ENCODE measurements around the gene ABHD12B. TPM values are rescaled to one million over a fixed set of nuclear protein-coding genes. Genes with fewer than 3 reads are reported as not detected.
A peak's percentile ranks its signal among the peaks of the same experiment; 100 is the strongest.

ABHD12B gene
- polyA plus RNA-seq, 3 donors: 0.45 to 0.54 TPM; not detected in 1

DNA sequence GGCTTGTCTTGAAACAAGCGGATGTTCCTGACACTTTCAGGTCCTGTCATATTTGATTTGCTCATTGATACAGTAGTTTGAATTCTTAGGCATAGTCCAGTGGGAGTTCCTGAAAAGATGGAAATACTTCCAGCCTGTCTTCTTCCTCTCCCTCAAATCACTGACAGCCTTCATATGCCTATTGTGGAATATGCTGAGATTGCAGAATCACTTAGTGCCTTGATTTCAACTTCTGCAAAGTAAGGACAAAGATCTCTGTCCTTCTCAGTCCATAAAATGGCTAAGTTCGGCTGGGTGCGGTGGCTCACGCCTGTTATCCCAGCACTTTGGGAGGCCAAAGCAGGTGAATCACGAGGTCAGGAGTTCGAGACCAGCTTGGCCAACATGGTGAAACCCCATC, 79.2 kb downstream of the ABHD12B start:
- Histone ChIP-seq H3K79me2 (ENCODE audit: insufficient read depth, low read length) (no peaks in the 10 kb centered on the region), H3K4me2 (replicated peaks; ENCODE audit: extremely low read depth, low read length, poor library complexity, severe bottlenecking) (no peak overlapping the region), H3K4me3 (replicated peaks in 1 of 3; ENCODE audit: low read depth in 2 of 3, low read length in 3 of 3) (no peak overlapping the region), H3K9ac (ENCODE audit: insufficient read depth, low read length, poor library complexity, severe bottlenecking) (no peak overlapping the region), H3K4me1 (ENCODE audit: control insufficient read depth in 1 of 2, insufficient read depth in 2 of 2, low read length in 2 of 2) (peaks cover 29% of the 10 kb centered on the region in 2 donors), H3K9me3 (replicated peaks in 1 of 2; ENCODE audit: control insufficient read depth in 1 of 2, insufficient read depth in 1 of 2, low read length in 2 of 2) (no peaks in the 10 kb centered on the region), H3K27ac (ENCODE audit: low read depth in 1 of 2, low read length in 2 of 2) (no peak overlapping the region), H3K36me3 (replicated peaks in 1 of 2; ENCODE audit: control insufficient read depth in 1 of 2, insufficient read depth in 2 of 2, low read length in 2 of 2) (no peaks in the 10 kb centered on the region), H2AFZ (ENCODE audit: insufficient read depth, low read depth, low read length, poor library complexity, severe bottlenecking) (no peak overlapping the region), H3K27me3 (ENCODE audit: control insufficient read depth in 2 of 2, insufficient read depth in 2 of 2, low read length in 2 of 2) (no peaks in the 10 kb centered on the region), H4K20me1 (ENCODE audit: insufficient read depth, low read length) (no peaks in the 10 kb centered on the region)
- H3K9me3 Mint-ChIP-seq: peaks cover 0 to 4% (median 0%) of the 10 kb centered on the region in 7 donors
- peaks cover 31% of the 10 kb centered on the region for H3K4me1 Mint-ChIP-seq
- H3K4me3 Mint-ChIP-seq: no peak overlapping the region
- 100% methylated on average over 4 of the region's 6 CpGs for WGBS (ENCODE audit: insufficient coverage)
- peaks cover 0 to 1% (median 0%) of the 10 kb centered on the region in 3 donors for H3K27me3 Mint-ChIP-seq (ENCODE audit: low read depth in 3 of 3)
- intact Hi-C loops (cut with micrococcal nuclease): no loop called here
- TF ChIP-seq, protein P1, sequence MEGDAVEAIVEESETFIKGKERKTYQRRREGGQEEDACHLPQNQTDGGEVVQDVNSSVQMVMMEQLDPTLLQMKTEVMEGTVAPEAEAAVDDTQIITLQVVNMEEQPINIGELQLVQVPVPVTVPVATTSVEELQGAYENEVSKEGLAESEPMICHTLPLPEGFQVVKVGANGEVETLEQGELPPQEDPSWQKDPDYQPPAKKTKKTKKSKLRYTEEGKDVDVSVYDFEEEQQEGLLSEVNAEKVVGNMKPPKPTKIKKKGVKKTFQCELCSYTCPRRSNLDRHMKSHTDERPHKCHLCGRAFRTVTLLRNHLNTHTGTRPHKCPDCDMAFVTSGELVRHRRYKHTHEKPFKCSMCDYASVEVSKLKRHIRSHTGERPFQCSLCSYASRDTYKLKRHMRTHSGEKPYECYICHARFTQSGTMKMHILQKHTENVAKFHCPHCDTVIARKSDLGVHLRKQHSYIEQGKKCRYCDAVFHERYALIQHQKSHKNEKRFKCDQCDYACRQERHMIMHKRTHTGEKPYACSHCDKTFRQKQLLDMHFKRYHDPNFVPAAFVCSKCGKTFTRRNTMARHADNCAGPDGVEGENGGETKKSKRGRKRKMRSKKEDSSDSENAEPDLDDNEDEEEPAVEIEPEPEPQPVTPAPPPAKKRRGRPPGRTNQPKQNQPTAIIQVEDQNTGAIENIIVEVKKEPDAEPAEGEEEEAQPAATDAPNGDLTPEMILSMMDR (IDR thresholded peaks at IDR 0.05): no peak
- no peak for DNase-seq
- peak overlapping the region in 2 of 7 donors; percentile 18 to 57 for H3K27ac Mint-ChIP-seq
- no peaks in the 10 kb centered on the region for H3K36me3 Mint-ChIP-seq

GRCh38 chr14:50953502-50953901, 81.6 kb downstream of the ABHD12B start:
- H3K9me3 ChIP-seq (replicated peaks in 1 of 2; ENCODE audit: control insufficient read depth in 1 of 2, insufficient read depth in 1 of 2, low read length in 2 of 2): no peaks in the 10 kb centered on the region
- Mint-ChIP-seq H3K4me1 (peaks cover 37% of the 10 kb centered on the region), H3K9me3 (peaks cover 0 to 4% (median 0%) of the 10 kb centered on the region in 7 donors), H3K27ac (peak overlapping the region in 2 of 7 donors; percentile 75 to 80), H3K36me3 (no peaks in the 10 kb centered on the region), H3K4me3 (no peak overlapping the region), H3K27me3 (ENCODE audit: low read depth in 3 of 3) (no peaks in the 10 kb centered on the region)
- no peak overlapping the region for H3K9ac ChIP-seq (ENCODE audit: insufficient read depth, low read length, poor library complexity, severe bottlenecking)
- H3K27me3 ChIP-seq (ENCODE audit: control insufficient read depth in 2 of 2, insufficient read depth in 2 of 2, low read length in 2 of 2): no peaks in the 10 kb centered on the region
- H3K79me2 ChIP-seq (ENCODE audit: insufficient read depth, low read length): no peaks in the 10 kb centered on the region
- H3K4me2 ChIP-seq (replicated peaks; ENCODE audit: extremely low read depth, low read length, poor library complexity, severe bottlenecking): peak overlapping the region; percentile 3
- H3K27ac ChIP-seq (ENCODE audit: low read depth in 1 of 2, low read length in 2 of 2): peak overlapping the region in 1 of 2 donors; percentile 36
- DNase-seq: peak in 2 of 3 donors; percentile 14 to 40
- no peaks in the 10 kb centered on the region for H4K20me1 ChIP-seq (ENCODE audit: insufficient read depth, low read length)
- WGBS (ENCODE audit: insufficient coverage): no CpG with 5 or more reads among the region's 1 CpG
- H2AFZ ChIP-seq (ENCODE audit: insufficient read depth, low read depth, low read length, poor library complexity, severe bottlenecking): no peak overlapping the region
- intact Hi-C loops (cut with micrococcal nuclease): no loop called here
- peaks cover 32 to 36% of the 10 kb centered on the region in 2 donors for H3K4me1 ChIP-seq (ENCODE audit: control insufficient read depth in 1 of 2, insufficient read depth in 2 of 2, low read length in 2 of 2)
- TF ChIP-seq, protein P1 (IDR thresholded peaks at IDR 0.05): no peak
- H3K4me3 ChIP-seq (replicated peaks in 1 of 3; ENCODE audit: low read depth in 2 of 3, low read length in 3 of 3): no peak overlapping the region
- no peaks in the 10 kb centered on the region for H3K36me3 ChIP-seq (replicated peaks in 1 of 2; ENCODE audit: control insufficient read depth in 1 of 2, insufficient read depth in 2 of 2, low read length in 2 of 2)

Small RNAs within 50 kb of the gene (small RNA-seq; reads per million reads assigned to genes)
- gene RF00593 (ENCODE audit: insufficient read length, low read depth): not detected

Other genes starting within 250 kb of the ABHD12B start
- 1 to 10 TPM; 1.8 to 5.1 (median 4.8) TPM for gene SAV1, start 203.7 kb upstream of the ABHD12B start, polyA plus RNA-seq
- gene NIN, start 40.9 kb upstream of the ABHD12B start, polyA plus RNA-seq: 10 to 100 TPM; 15.3 to 29.1 (median 26.5) TPM
- gene PYGL, start 72.4 kb downstream of the ABHD12B start, polyA plus RNA-seq: 100 to 1,000 TPM; 125 to 184 (median 166) TPM
- under 1 TPM in 1 of 3 donors, not detected in 2; 0.01 TPM for gene TRIM9, start 223.1 kb downstream of the ABHD12B start, polyA plus RNA-seq

Data from CD14-positive monocyte (primary cell).